IMR-90 (cell line): ENCODE measurements around the gene MTFR1L. TPM values are rescaled to one million over a fixed set of nuclear protein-coding genes. Genes with fewer than 3 reads are reported as not detected.

Source experiments
- ATAC-seq: fragments of 200-7000 bp; cut with Tn5 transposase; 2 replicates; pipeline ENCODE4 v1.9.1; 2020; ENCODE audit warnings: low read depth, mild to moderate bottlenecking, moderate library complexity
- BruUV-seq: library from RNA; stranded (reverse); fragments of 400-500 nt; replicated peaks from 2 replicates; lab custom pipeline; 2021; lab: Mats Ljungman, UMichigan
- CTCF ChIA-PET: fragments of 300-600 bp; formaldehyde crosslinking; extraction: SDS; loops from one replicate; lab custom pipeline; 2021; ENCODE audit warnings: antibody characterized with exemption; lab: Yijun Ruan, JAX
- POLR2A ChIA-PET: fragments of 300-600 bp; sonication (Branson Sonifier 250); formaldehyde crosslinking; loops from one replicate; lab custom pipeline; 2022; ENCODE audit warnings: antibody characterized with exemption; ENCODE audit not compliant: unreplicated experiment; lab: Charles Lee
- DNase-seq: peaks from one replicate; pipeline ENCODE4 v3.0.0; 2013
- H2AFZ ChIP-seq: replicated peaks from 2 replicates; pipeline ENCODE3; 2013; ENCODE audit warnings: low read length, mild to moderate bottlenecking; ENCODE audit not compliant: poor library complexity
- H2AK5ac ChIP-seq: 2 replicates; pipeline ENCODE4 v1.6.1; 2013; ENCODE audit warnings: low read depth, low read length, inconsistent platforms
- H2AK9ac ChIP-seq: replicated peaks from 2 replicates; pipeline ENCODE3; 2013; ENCODE audit warnings: mild to moderate bottlenecking, low read depth, low read length, moderate library complexity; ENCODE audit not compliant: poor library complexity
- H2BK120ac ChIP-seq: 2 replicates; pipeline ENCODE4 v1.6.1; 2013; ENCODE audit warnings: low read depth, low read length, inconsistent platforms
- H2BK15ac ChIP-seq: 3 replicates; pipeline ENCODE4 v1.6.1; 2013; ENCODE audit warnings: low read depth, low read length, inconsistent platforms
- H2BK20ac ChIP-seq: 2 replicates; pipeline ENCODE4 v1.6.1; 2013; ENCODE audit warnings: low read depth, mild to moderate bottlenecking, inconsistent platforms, low read length, moderate library complexity
- H2BK5ac ChIP-seq: 2 replicates; pipeline ENCODE4 v1.6.1; 2013; ENCODE audit warnings: mild to moderate bottlenecking, low read depth, low read length, inconsistent platforms; ENCODE audit not compliant: poor library complexity, severe bottlenecking
- H3K14ac ChIP-seq: replicated peaks from 2 replicates; pipeline ENCODE4 v1.6.1; 2013; ENCODE audit warnings: low read depth, low read length, inconsistent platforms
- H3K18ac ChIP-seq: 2 replicates; pipeline ENCODE4 v1.6.1; 2013; ENCODE audit warnings: low read depth, low read length, control low read depth
- H3K23ac ChIP-seq: 2 replicates; pipeline ENCODE4 v1.6.1; 2013; ENCODE audit warnings: low read depth, low read length, inconsistent platforms
- H3K27ac ChIP-seq: 2 replicates; pipeline ENCODE4 v1.5.1; 2013; ENCODE audit warnings: mild to moderate bottlenecking, control low read depth, low read length; ENCODE audit not compliant: insufficient read depth
- H3K27me3 ChIP-seq: 2 replicates; pipeline ENCODE4 v1.6.1; 2013; ENCODE audit warnings: low read length; ENCODE audit not compliant: control insufficient read depth, insufficient read depth
- H3K36me3 ChIP-seq: 2 replicates; pipeline ENCODE4 v1.6.1; 2013; ENCODE audit warnings: low read length, mixed read lengths; ENCODE audit not compliant: control insufficient read depth, insufficient read depth
- H3K4ac ChIP-seq: 2 replicates; pipeline ENCODE4 v1.6.1; 2013; ENCODE audit warnings: low read depth, low read length, inconsistent platforms
- H3K4me1 ChIP-seq: 2 replicates; pipeline ENCODE4 v1.6.1; 2013; ENCODE audit warnings: low read length, mixed read lengths; ENCODE audit not compliant: control insufficient read depth, insufficient read depth
- H3K4me2 ChIP-seq: 2 replicates; pipeline ENCODE4 v1.6.1; 2013; ENCODE audit warnings: low read depth, mild to moderate bottlenecking, control low read depth, low read length, moderate library complexity
- H3K4me3 ChIP-seq: 2 replicates; pipeline ENCODE4 v1.5.1; 2013; ENCODE audit warnings: low read depth, mild to moderate bottlenecking, control low read depth, low read length, moderate library complexity; ENCODE audit not compliant: insufficient read depth
- H3K56ac ChIP-seq: 2 replicates; pipeline ENCODE4 v1.6.1; 2013; ENCODE audit warnings: low read length, inconsistent platforms; ENCODE audit not compliant: insufficient read depth; ENCODE audit errors: extremely low read depth
- H3K79me1 ChIP-seq, 2 experiments: 2 replicates each; pipeline ENCODE4 v1.6.1; 2013; ENCODE audit warnings: low read length in 2 of 2, inconsistent platforms in 1 of 2, low read depth in 1 of 2
- H3K9ac ChIP-seq: 2 replicates; pipeline ENCODE4 v1.6.1; 2013; ENCODE audit warnings: low read depth, low read length, control low read depth
- H3K9me1 ChIP-seq: 2 replicates; pipeline ENCODE4 v1.6.1; 2013; ENCODE audit warnings: low read length, inconsistent platforms; ENCODE audit not compliant: insufficient read depth
- H3K9me3 ChIP-seq: 2 replicates; pipeline ENCODE4 v1.6.1; 2013; ENCODE audit warnings: low read length; ENCODE audit not compliant: control insufficient read depth, insufficient read depth
- H4K20me1 ChIP-seq: 2 replicates; pipeline ENCODE4 v1.6.1; 2013; ENCODE audit warnings: low read length, inconsistent platforms; ENCODE audit not compliant: insufficient read depth
- H4K5ac ChIP-seq: 2 replicates; pipeline ENCODE4 v1.6.1; 2013; ENCODE audit warnings: mild to moderate bottlenecking, low read depth, low read length, control low read depth
- H4K8ac ChIP-seq, 2 experiments: 2 replicates each; pipeline ENCODE4 v1.6.1; 2013; ENCODE audit warnings: low read depth in 2 of 2, low read length in 2 of 2, control low read depth in 1 of 2, inconsistent platforms in 1 of 2
- H4K91ac ChIP-seq: 2 replicates; pipeline ENCODE4 v1.6.1; 2013; ENCODE audit warnings: low read depth, low read length, inconsistent platforms; ENCODE audit not compliant: insufficient read depth
- BHLHE40 ChIP-seq: fragments of 150-350 bp; IDR thresholded peaks from 2 replicates; pipeline ENCODE4 v1.6.1; 2016; ENCODE audit warnings: mild to moderate bottlenecking, low read depth, low read length
- CEBPB ChIP-seq: IDR thresholded peaks from 2 replicates; pipeline ENCODE4 v1.6.1; 2012; ENCODE audit warnings: low read depth, low read length, improper control_type of control experiment
- MAFK ChIP-seq: IDR thresholded peaks from 2 replicates; pipeline ENCODE4 v1.6.1; 2012; ENCODE audit warnings: low read depth, low read length, improper control_type of control experiment
- MAZ ChIP-seq: IDR thresholded peaks from 2 replicates; pipeline ENCODE4 v1.6.1; 2012; ENCODE audit warnings: low read depth, mild to moderate bottlenecking, low read length, improper control_type of control experiment, moderate library complexity, borderline replicate concordance
- NFE2L2 ChIP-seq: fragments of 150-350 bp; IDR thresholded peaks from 2 replicates; pipeline ENCODE4 v1.6.1; 2016; ENCODE audit warnings: low read depth, mild to moderate bottlenecking, low read length
- WGBS, 2 experiments: methylation state at CpG; one replicate each; pipeline versions ENCODE4 v1.1.5 to v1.1.7; 2013; ENCODE audit warnings: missing lambda C conversion rate in 2 of 2; ENCODE audit not compliant: insufficient read length in 1 of 2; ENCODE audit errors: extremely low coverage in 2 of 2; 5-methylcytosine and 5-hydroxymethylcytosine counted together
- dilution Hi-C: fragments of 300-500 bp; cut with HindIII; formaldehyde crosslinking; loops from one replicate; pipeline ENCODE4 v1.14.3; 2018; ENCODE audit warnings: low sequenced_read_pairs; ENCODE audit not compliant: unreplicated experiment
- in situ Hi-C: fragments of 300-500 bp; cut with MboI; formaldehyde crosslinking; loops from 3 replicates; pipeline ENCODE4 v1.14.3; 2019; ENCODE audit warnings: low sequenced_read_pairs, inconsistent platforms, mixed read lengths
- intact Hi-C: fragments of 100-400 bp; cut with micrococcal nuclease; formaldehyde crosslinking; loops from 2 replicates; pipeline ENCODE4 v1.10.0; 2022
- polyA plus RNA-seq, 3 experiments: library from polyadenylated mRNA; depleted of rRNA; stranded (reverse); fragments of >200 nt; gene quantifications; 2 replicates each; pipeline ENCODE4 v1.2.3, GENCODE V29; 2012; ENCODE audit warnings: low replicate concordance in 1 of 3
- total RNA-seq: library from RNA; depleted of rRNA; stranded (reverse); fragments of >200 nt; gene quantifications from 2 replicates; pipeline ENCODE4 v1.2.3, GENCODE V29; 2012
- TF ChIP-seq, protein P1 (sequence below): fragments of 150-350 bp; IDR thresholded peaks from 2 replicates; pipeline ENCODE4 v1.6.1; 2016; ENCODE audit warnings: low read depth, mild to moderate bottlenecking, low read length, moderate library complexity, borderline replicate concordance

The MTFR1L gene
- total and polyA plus RNA-seq, 2 of the 4 experiments (the other 2 are of a cell fraction), result 69.1 to 69.7 TPM

DNA sequence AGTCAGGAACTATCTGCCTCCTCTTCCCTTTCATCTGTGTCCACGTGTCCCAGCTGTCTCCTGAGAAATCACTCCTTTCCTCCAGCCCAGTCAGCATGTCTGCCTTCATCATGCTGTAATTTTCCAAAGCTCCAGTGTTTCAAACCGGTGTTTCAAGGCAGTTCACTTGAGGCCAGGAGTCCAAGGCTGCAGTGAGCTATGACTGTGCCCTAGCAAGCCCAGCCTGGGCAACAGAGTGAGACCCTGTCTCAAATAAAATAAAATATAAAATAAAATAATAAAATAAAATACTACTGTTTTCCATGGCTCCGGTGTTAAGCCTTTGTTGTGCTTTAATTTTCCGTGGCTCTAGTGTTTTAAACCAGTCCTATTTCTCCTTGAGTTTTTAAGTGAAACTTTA, 27.6 kb upstream of the MTFR1L start:
- H3K18ac ChIP-seq, result no peak overlapping the region
- H3K4me1 ChIP-seq, result peaks cover 5% of the 10 kb centered on the region
- no peak overlapping the region for H3K4me2 ChIP-seq
- H3K9ac ChIP-seq, result no peak overlapping the region
- TF ChIP-seq CEBPB (no peak), MAFK (no peak), BHLHE40 (no peak), NFE2L2 (no peak), MAZ (no peak)
- TF ChIP-seq, protein P1, sequence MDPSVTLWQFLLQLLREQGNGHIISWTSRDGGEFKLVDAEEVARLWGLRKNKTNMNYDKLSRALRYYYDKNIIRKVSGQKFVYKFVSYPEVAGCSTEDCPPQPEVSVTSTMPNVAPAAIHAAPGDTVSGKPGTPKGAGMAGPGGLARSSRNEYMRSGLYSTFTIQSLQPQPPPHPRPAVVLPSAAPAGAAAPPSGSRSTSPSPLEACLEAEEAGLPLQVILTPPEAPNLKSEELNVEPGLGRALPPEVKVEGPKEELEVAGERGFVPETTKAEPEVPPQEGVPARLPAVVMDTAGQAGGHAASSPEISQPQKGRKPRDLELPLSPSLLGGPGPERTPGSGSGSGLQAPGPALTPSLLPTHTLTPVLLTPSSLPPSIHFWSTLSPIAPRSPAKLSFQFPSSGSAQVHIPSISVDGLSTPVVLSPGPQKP, result no peak
- no peak overlapping the region for H2AK5ac ChIP-seq
- POLR2A ChIA-PET, result no interaction called here
- no peaks in the 10 kb centered on the region for H3K27me3 ChIP-seq
- peaks cover 6% of the 10 kb centered on the region for H3K9me1 ChIP-seq
- no peaks in the 10 kb centered on the region for H3K9me3 ChIP-seq
- no peak overlapping the region for H2AK9ac ChIP-seq
- intact Hi-C loops, result no loop called here
- no peak overlapping the region for H2BK5ac ChIP-seq
- BruUV-seq, result no TSS peak
- H2AFZ ChIP-seq, result no peak overlapping the region
- DNase-seq (no peak), ATAC-seq (no peak)
- dilution Hi-C loops, result no loop called here
- H2BK15ac ChIP-seq, result no peak overlapping the region
- CTCF ChIA-PET, result interaction anchor here (0.8 kb wide), 1 partner anchor 184 kb away, joined by 3 read pairs; no protein-coding TSS in a partner anchor
- peaks cover 4% of the 10 kb centered on the region; the same call in 1 of the 2 replicates for H3K36me3 ChIP-seq
- H3K79me1 ChIP-seq, result no peaks in the 10 kb centered on the region
- H4K5ac ChIP-seq, result no peak overlapping the region
- no peak overlapping the region for H3K4me3 ChIP-seq
- no peak overlapping the region for H3K4ac ChIP-seq
- H3K56ac ChIP-seq, result no peak overlapping the region
- no peak overlapping the region for H4K8ac ChIP-seq
- H4K20me1 ChIP-seq, result no peaks in the 10 kb centered on the region; the same call in 1 of the 2 replicates
- no peak overlapping the region for H3K23ac ChIP-seq
- WGBS, 2 experiments, result 33% methylated on average over 1 of the region's 4 CpGs; no CpG with 5 or more reads in 1 of the 2 experiments
- H2BK120ac ChIP-seq, result no peak overlapping the region
- H2BK20ac ChIP-seq, result no peak overlapping the region
- no peak overlapping the region for H4K91ac ChIP-seq
- in situ Hi-C loops, result loop anchor here (5.0 kb wide), 1 partner anchor 180 kb away; no protein-coding TSS in a partner anchor
- no peak overlapping the region for H3K27ac ChIP-seq
- no peak overlapping the region for H3K14ac ChIP-seq
